IMR-90 (cell line): Measurements from ENCODE around the gene RCAN2. TPM values are rescaled to one million over a fixed set of nuclear protein-coding genes. Genes with fewer than 3 reads are reported as not detected.

ENCODE experiments used
- ATAC-seq: fragments of 200-7000 bp; cut with Tn5 transposase; 2 replicates; pipeline ENCODE4 v1.9.1; 2020; ENCODE audit warnings: low read depth, mild to moderate bottlenecking, moderate library complexity
- BruUV-seq: library from RNA; stranded (reverse); fragments of 400-500 nt; replicated peaks from 2 replicates; lab custom pipeline; 2021; lab: Mats Ljungman, UMichigan
- CTCF ChIA-PET: fragments of 300-600 bp; formaldehyde crosslinking; extraction: SDS; loops from one replicate; lab custom pipeline; 2021; ENCODE audit warnings: antibody characterized with exemption; lab: Yijun Ruan, JAX
- POLR2A ChIA-PET: fragments of 300-600 bp; sonication (Branson Sonifier 250); formaldehyde crosslinking; loops from one replicate; lab custom pipeline; 2022; ENCODE audit warnings: antibody characterized with exemption; ENCODE audit not compliant: unreplicated experiment; lab: Charles Lee
- DNase-seq: peaks from one replicate; pipeline ENCODE4 v3.0.0; 2013
- H2AFZ ChIP-seq: replicated peaks from 2 replicates; pipeline ENCODE3; 2013; ENCODE audit warnings: low read length, mild to moderate bottlenecking; ENCODE audit not compliant: poor library complexity
- H2AK5ac ChIP-seq: 2 replicates; pipeline ENCODE4 v1.6.1; 2013; ENCODE audit warnings: low read depth, low read length, inconsistent platforms
- H2AK9ac ChIP-seq: replicated peaks from 2 replicates; pipeline ENCODE3; 2013; ENCODE audit warnings: mild to moderate bottlenecking, low read depth, low read length, moderate library complexity; ENCODE audit not compliant: poor library complexity
- H2BK120ac ChIP-seq: 2 replicates; pipeline ENCODE4 v1.6.1; 2013; ENCODE audit warnings: low read depth, low read length, inconsistent platforms
- H2BK15ac ChIP-seq: 3 replicates; pipeline ENCODE4 v1.6.1; 2013; ENCODE audit warnings: low read depth, low read length, inconsistent platforms
- H2BK20ac ChIP-seq: 2 replicates; pipeline ENCODE4 v1.6.1; 2013; ENCODE audit warnings: low read depth, mild to moderate bottlenecking, inconsistent platforms, low read length, moderate library complexity
- H2BK5ac ChIP-seq: 2 replicates; pipeline ENCODE4 v1.6.1; 2013; ENCODE audit warnings: mild to moderate bottlenecking, low read depth, low read length, inconsistent platforms; ENCODE audit not compliant: poor library complexity, severe bottlenecking
- H3K14ac ChIP-seq: replicated peaks from 2 replicates; pipeline ENCODE4 v1.6.1; 2013; ENCODE audit warnings: low read depth, low read length, inconsistent platforms
- H3K18ac ChIP-seq: 2 replicates; pipeline ENCODE4 v1.6.1; 2013; ENCODE audit warnings: low read depth, low read length, control low read depth
- H3K23ac ChIP-seq: 2 replicates; pipeline ENCODE4 v1.6.1; 2013; ENCODE audit warnings: low read depth, low read length, inconsistent platforms
- H3K27ac ChIP-seq: 2 replicates; pipeline ENCODE4 v1.5.1; 2013; ENCODE audit warnings: mild to moderate bottlenecking, control low read depth, low read length; ENCODE audit not compliant: insufficient read depth
- H3K27me3 ChIP-seq: 2 replicates; pipeline ENCODE4 v1.6.1; 2013; ENCODE audit warnings: low read length; ENCODE audit not compliant: control insufficient read depth, insufficient read depth
- H3K36me3 ChIP-seq: 2 replicates; pipeline ENCODE4 v1.6.1; 2013; ENCODE audit warnings: low read length, mixed read lengths; ENCODE audit not compliant: control insufficient read depth, insufficient read depth
- H3K4ac ChIP-seq: 2 replicates; pipeline ENCODE4 v1.6.1; 2013; ENCODE audit warnings: low read depth, low read length, inconsistent platforms
- H3K4me1 ChIP-seq: 2 replicates; pipeline ENCODE4 v1.6.1; 2013; ENCODE audit warnings: low read length, mixed read lengths; ENCODE audit not compliant: control insufficient read depth, insufficient read depth
- H3K4me2 ChIP-seq: 2 replicates; pipeline ENCODE4 v1.6.1; 2013; ENCODE audit warnings: low read depth, mild to moderate bottlenecking, control low read depth, low read length, moderate library complexity
- H3K4me3 ChIP-seq: 2 replicates; pipeline ENCODE4 v1.5.1; 2013; ENCODE audit warnings: low read depth, mild to moderate bottlenecking, control low read depth, low read length, moderate library complexity; ENCODE audit not compliant: insufficient read depth
- H3K56ac ChIP-seq: 2 replicates; pipeline ENCODE4 v1.6.1; 2013; ENCODE audit warnings: low read length, inconsistent platforms; ENCODE audit not compliant: insufficient read depth; ENCODE audit errors: extremely low read depth
- H3K79me1 ChIP-seq, 2 experiments: 2 replicates each; pipeline ENCODE4 v1.6.1; 2013; ENCODE audit warnings: low read length in 2 of 2, inconsistent platforms in 1 of 2, low read depth in 1 of 2
- H3K9ac ChIP-seq: 2 replicates; pipeline ENCODE4 v1.6.1; 2013; ENCODE audit warnings: low read depth, low read length, control low read depth
- H3K9me1 ChIP-seq: 2 replicates; pipeline ENCODE4 v1.6.1; 2013; ENCODE audit warnings: low read length, inconsistent platforms; ENCODE audit not compliant: insufficient read depth
- H3K9me3 ChIP-seq: 2 replicates; pipeline ENCODE4 v1.6.1; 2013; ENCODE audit warnings: low read length; ENCODE audit not compliant: control insufficient read depth, insufficient read depth
- H4K20me1 ChIP-seq: 2 replicates; pipeline ENCODE4 v1.6.1; 2013; ENCODE audit warnings: low read length, inconsistent platforms; ENCODE audit not compliant: insufficient read depth
- H4K5ac ChIP-seq: 2 replicates; pipeline ENCODE4 v1.6.1; 2013; ENCODE audit warnings: mild to moderate bottlenecking, low read depth, low read length, control low read depth
- H4K8ac ChIP-seq, 2 experiments: 2 replicates each; pipeline ENCODE4 v1.6.1; 2013; ENCODE audit warnings: low read depth in 2 of 2, low read length in 2 of 2, control low read depth in 1 of 2, inconsistent platforms in 1 of 2
- H4K91ac ChIP-seq: 2 replicates; pipeline ENCODE4 v1.6.1; 2013; ENCODE audit warnings: low read depth, low read length, inconsistent platforms; ENCODE audit not compliant: insufficient read depth
- BHLHE40 ChIP-seq: fragments of 150-350 bp; IDR thresholded peaks from 2 replicates; pipeline ENCODE4 v1.6.1; 2016; ENCODE audit warnings: mild to moderate bottlenecking, low read depth, low read length
- CEBPB ChIP-seq: IDR thresholded peaks from 2 replicates; pipeline ENCODE4 v1.6.1; 2012; ENCODE audit warnings: low read depth, low read length, improper control_type of control experiment
- CHD1 ChIP-seq: IDR thresholded peaks from 2 replicates; pipeline ENCODE4 v1.6.1; 2012; ENCODE audit warnings: low read depth, low read length, improper control_type of control experiment
- CTCF ChIP-seq: conservative IDR thresholded peaks from 2 replicates; pipeline ENCODE4 v1.5.1; 2012; ENCODE audit warnings: mild to moderate bottlenecking, low read depth, low read length, improper control_type of control experiment
- ELK1 ChIP-seq: fragments of 150-350 bp; IDR thresholded peaks from 2 replicates; pipeline ENCODE4 v1.6.1; 2016; ENCODE audit warnings: low read depth, mild to moderate bottlenecking, low read length, moderate library complexity, borderline replicate concordance
- FOS ChIP-seq: fragments of 150-350 bp; IDR thresholded peaks from 2 replicates; pipeline ENCODE4 v1.6.1; 2016; ENCODE audit warnings: low read depth, low read length
- MAZ ChIP-seq: IDR thresholded peaks from 2 replicates; pipeline ENCODE4 v1.6.1; 2012; ENCODE audit warnings: low read depth, mild to moderate bottlenecking, low read length, improper control_type of control experiment, moderate library complexity, borderline replicate concordance
- RFX5 ChIP-seq: IDR thresholded peaks from 2 replicates; pipeline ENCODE4 v1.8.0; 2012; ENCODE audit warnings: low read depth, mild to moderate bottlenecking, low read length, moderate library complexity
- SMC3 ChIP-seq: fragments of 150-350 bp; IDR thresholded peaks from 2 replicates; pipeline ENCODE4 v1.6.1; 2016; ENCODE audit warnings: low read depth, mild to moderate bottlenecking, antibody characterized with exemption, low read length, moderate library complexity
- USF2 ChIP-seq: fragments of 150-350 bp; IDR thresholded peaks from 2 replicates; pipeline ENCODE4 v1.6.1; 2017; ENCODE audit warnings: mild to moderate bottlenecking, antibody characterized with exemption, low read length, low read depth
- WGBS, 2 experiments: methylation state at CpG; one replicate each; pipeline versions ENCODE4 v1.1.5 to v1.1.7; 2013; ENCODE audit warnings: missing lambda C conversion rate in 2 of 2; ENCODE audit not compliant: insufficient read length in 1 of 2; ENCODE audit errors: extremely low coverage in 2 of 2; 5-methylcytosine and 5-hydroxymethylcytosine counted together
- dilution Hi-C: fragments of 300-500 bp; cut with HindIII; formaldehyde crosslinking; loops from one replicate; pipeline ENCODE4 v1.14.3; 2018; ENCODE audit warnings: low sequenced_read_pairs; ENCODE audit not compliant: unreplicated experiment
- in situ Hi-C: fragments of 300-500 bp; cut with MboI; formaldehyde crosslinking; loops from 3 replicates; pipeline ENCODE4 v1.14.3; 2019; ENCODE audit warnings: low sequenced_read_pairs, inconsistent platforms, mixed read lengths
- intact Hi-C: fragments of 100-400 bp; cut with micrococcal nuclease; formaldehyde crosslinking; loops from 2 replicates; pipeline ENCODE4 v1.10.0; 2022
- polyA plus RNA-seq, 3 experiments: library from polyadenylated mRNA; depleted of rRNA; stranded (reverse); fragments of >200 nt; gene quantifications; 2 replicates each; pipeline ENCODE4 v1.2.3, GENCODE V29; 2012; ENCODE audit warnings: low replicate concordance in 1 of 3
- total RNA-seq: library from RNA; depleted of rRNA; stranded (reverse); fragments of >200 nt; gene quantifications from 2 replicates; pipeline ENCODE4 v1.2.3, GENCODE V29; 2012

RCAN2 gene
- total and polyA plus RNA-seq, 2 of the 4 experiments (the other 2 are of a cell fraction) = 1.3 to 1.8 TPM

- TF ChIP-seq USF2 = no peak
- no peak for TF ChIP-seq CEBPB
- TF ChIP-seq SMC3 = no peak
Observed at GRCh38 chr6:46357591-46357990, 133.7 kb downstream of the RCAN2 start (continued).

GRCh38 chr6:46356543-46356942, 134.7 kb downstream of the RCAN2 start:
- no peak overlapping the region for H2AK5ac ChIP-seq
- intact Hi-C loops (no loop called here), dilution Hi-C loops (no loop called here), in situ Hi-C loops (no loop called here)
- no peaks in the 10 kb centered on the region for H3K79me1 ChIP-seq
- H3K23ac ChIP-seq = no peak overlapping the region
- no peak overlapping the region for H3K18ac ChIP-seq
- no peaks in the 10 kb centered on the region for H3K9me1 ChIP-seq
- no peak overlapping the region for H3K56ac ChIP-seq
- H3K4ac ChIP-seq = no peak overlapping the region
- no peak overlapping the region for H4K8ac ChIP-seq
- no peak overlapping the region for H2BK120ac ChIP-seq
- H3K4me3 ChIP-seq = no peak overlapping the region
- ChIA-PET CTCF (no interaction called here), POLR2A (no interaction called here)
- H3K9ac ChIP-seq = no peak overlapping the region
- H3K27me3 ChIP-seq = no peaks in the 10 kb centered on the region
- no peaks in the 10 kb centered on the region for H3K4me1 ChIP-seq
- H4K20me1 ChIP-seq = no peaks in the 10 kb centered on the region
- ATAC-seq (no peak), DNase-seq (no peak)
- H4K91ac ChIP-seq = no peak overlapping the region
- no peaks in the 10 kb centered on the region for H3K36me3 ChIP-seq
- no peak overlapping the region for H2BK20ac ChIP-seq
- no peak for TF ChIP-seq RFX5
- no peak for TF ChIP-seq ELK1
- no peak for TF ChIP-seq BHLHE40
- no peak for TF ChIP-seq CTCF
- no peak for TF ChIP-seq FOS
- no peak for TF ChIP-seq USF2
- no peak for TF ChIP-seq MAZ
- no peak for TF ChIP-seq SMC3
- TF ChIP-seq CHD1 = no peak
- H4K5ac ChIP-seq = no peak overlapping the region
- H2BK15ac ChIP-seq = no peak overlapping the region
- 62% methylated on average over 2 of the region's 5 CpGs; no CpG with 5 or more reads in 1 of the 2 experiments for WGBS, 2 experiments
- H3K27ac ChIP-seq = no peak overlapping the region
- H2BK5ac ChIP-seq = no peak overlapping the region
- H3K14ac ChIP-seq = no peak overlapping the region
- H3K9me3 ChIP-seq = no peaks in the 10 kb centered on the region
- no peak overlapping the region for H2AFZ ChIP-seq
- no peak overlapping the region for H3K4me2 ChIP-seq
- no TSS peak for BruUV-seq
- H2AK9ac ChIP-seq = no peak overlapping the region
